CD14-positive monocyte (primary cell): Measurements from ENCODE around the gene CFD. TPM values are rescaled to one million over a fixed set of nuclear protein-coding genes. Genes with fewer than 3 reads are reported as not detected.
A peak's percentile ranks its signal among the peaks of the same experiment; 100 is the strongest.
"Not testable (repeated sequence)": the region's sequence is repeated elsewhere in the genome, so short reads cannot be mapped to it uniquely, and the experiment has no call there.

Source experiments
- DNase-seq, 3 donors: peaks; one replicate each; pipeline ENCODE4 v3.0.0-alpha.2; 2011 to 2022
- H2AFZ ChIP-seq: 2 replicates; pipeline ENCODE4 v1.6.0; 2012; ENCODE audit warnings: mild to moderate bottlenecking, low read depth, low read length, inconsistent platforms; ENCODE audit not compliant: insufficient read depth, poor library complexity, severe bottlenecking
- H3K27ac ChIP-seq, 2 donors: 1 replicate in 1 of 2; 2 replicates in 1 of 2; pipeline ENCODE4 v1.5.1; 2012 to 2013; ENCODE audit warnings: low read length in 2 of 2, control low read depth in 1 of 2, inconsistent platforms in 1 of 2, low read depth in 1 of 2, mild to moderate bottlenecking in 1 of 2
- H3K27me3 ChIP-seq, 2 donors: one replicate each; pipeline versions ENCODE4 v1.6.0 to v1.6.1; 2011 to 2013; ENCODE audit warnings: low read length in 2 of 2; ENCODE audit not compliant: control insufficient read depth in 2 of 2, insufficient read depth in 2 of 2
- H3K36me3 ChIP-seq, 2 donors: replicated peaks in 1 of 2; 1 replicate in 1 of 2; 2 replicates in 1 of 2; pipeline versions ENCODE4 v1.5.1 to v1.6.1; 2012 to 2013; ENCODE audit warnings: low read length in 2 of 2, control low read depth in 1 of 2, inconsistent platforms in 1 of 2, mild to moderate bottlenecking in 1 of 2; ENCODE audit not compliant: insufficient read depth in 2 of 2, control insufficient read depth in 1 of 2
- H3K4me1 ChIP-seq, 2 donors: 1 replicate in 1 of 2; 2 replicates in 1 of 2; pipeline versions ENCODE4 v1.5.1 to v1.6.1; 2012 to 2013; ENCODE audit warnings: low read length in 2 of 2, control low read depth in 1 of 2, inconsistent platforms in 1 of 2, mild to moderate bottlenecking in 1 of 2, moderate library complexity in 1 of 2; ENCODE audit not compliant: insufficient read depth in 2 of 2, control insufficient read depth in 1 of 2
- H3K4me2 ChIP-seq: replicated peaks from 2 replicates; pipeline ENCODE3; 2012; ENCODE audit warnings: low read length, moderate library complexity, mild to moderate bottlenecking; ENCODE audit not compliant: poor library complexity, severe bottlenecking; ENCODE audit errors: extremely low read depth
- H3K4me3 ChIP-seq, 3 experiments: fragments of 200-600 bp in 1 of 3; sonication (generic) in 1 of 3; replicated peaks in 1 of 3; 1 replicate in 2 of 3; 2 replicates in 1 of 3; pipeline ENCODE4 v1.5.1; 2011 to 2013; ENCODE audit warnings: low read length in 3 of 3, mild to moderate bottlenecking in 3 of 3, control low read depth in 2 of 3, low read depth in 2 of 3, inconsistent platforms in 1 of 3, moderate library complexity in 1 of 3
- H3K79me2 ChIP-seq: 2 replicates; pipeline ENCODE4 v1.6.0; 2012; ENCODE audit warnings: mild to moderate bottlenecking, control low read depth, inconsistent platforms, low read length, moderate library complexity; ENCODE audit not compliant: insufficient read depth
- H3K9ac ChIP-seq: 2 replicates; pipeline ENCODE4 v1.6.0; 2017; ENCODE audit warnings: low read length, mild to moderate bottlenecking; ENCODE audit not compliant: insufficient read depth, poor library complexity, severe bottlenecking
- H3K9me3 ChIP-seq, 2 donors: replicated peaks in 1 of 2; 1 replicate in 1 of 2; 2 replicates in 1 of 2; pipeline versions ENCODE4 v1.5.1 to v1.6.1; 2012 to 2013; ENCODE audit warnings: low read length in 2 of 2, control low read depth in 1 of 2; ENCODE audit not compliant: control insufficient read depth in 1 of 2, insufficient read depth in 1 of 2
- H4K20me1 ChIP-seq: 2 replicates; pipeline ENCODE4 v1.6.0; 2012; ENCODE audit warnings: mild to moderate bottlenecking, low read length, control low read depth, moderate library complexity; ENCODE audit not compliant: insufficient read depth
- H3K27ac Mint-ChIP-seq, 7 donors: one replicate each; pipeline ENCODE4 v1.8.0; 2020; ENCODE audit warnings: mild to moderate bottlenecking in 7 of 7, mixed read lengths in 7 of 7, moderate library complexity in 6 of 7, inconsistent platforms in 2 of 7
- H3K27me3 Mint-ChIP-seq, 3 donors: one replicate each; pipeline ENCODE4 v1.8.0; 2021 to 2022; ENCODE audit warnings: low read depth in 3 of 3, mild to moderate bottlenecking in 3 of 3, mixed read lengths in 3 of 3, moderate library complexity in 3 of 3, inconsistent platforms in 1 of 3
- H3K36me3 Mint-ChIP-seq, 2 donors: one replicate each; pipeline ENCODE4 v1.8.0; 2020; ENCODE audit warnings: mixed read lengths in 2 of 2, inconsistent platforms in 1 of 2, mild to moderate bottlenecking in 1 of 2
- H3K4me1 Mint-ChIP-seq: one replicate; pipeline ENCODE4 v1.8.0; 2020; ENCODE audit warnings: mild to moderate bottlenecking, mixed read lengths
- H3K4me3 Mint-ChIP-seq, 2 donors: one replicate each; pipeline ENCODE4 v1.8.0; 2020; ENCODE audit warnings: mild to moderate bottlenecking in 2 of 2, mixed read lengths in 2 of 2, moderate library complexity in 1 of 2
- H3K9me3 Mint-ChIP-seq, 7 donors: one replicate each; pipeline ENCODE4 v1.8.0; 2020 to 2022; ENCODE audit warnings: mixed read lengths in 7 of 7, mild to moderate bottlenecking in 6 of 7, moderate library complexity in 6 of 7, inconsistent platforms in 2 of 7
- WGBS: methylation state at CpG from one replicate; pipeline ENCODE4 v1.1.5; 2013; ENCODE audit warnings: missing lambda C conversion rate; ENCODE audit not compliant: insufficient coverage; 5-methylcytosine and 5-hydroxymethylcytosine counted together
- intact Hi-C, 2 donors: fragments of 100-400 bp; cut with micrococcal nuclease; formaldehyde crosslinking; loops; one replicate each; pipeline versions ENCODE4 v1.15.0 to v1.15.1; 2023
- polyA plus RNA-seq, 3 donors: library from polyadenylated mRNA; depleted of rRNA in 1 of 3; unstranded in 2 of 3; stranded (reverse) in 1 of 3; fragments of 300-500 nt in 2 of 3; fragments of >200 nt in 1 of 3; fragmentation: Illumina TruSeq in 2 of 3; gene quantifications; 1 replicate in 2 of 3; 2 replicates in 1 of 3; pipeline ENCODE4 v1.2.3, GENCODE V29; 2012 to 2021
- TF ChIP-seq, protein P1 (sequence below): fragments of 200-600 bp; IDR thresholded peaks from one replicate; pipeline ENCODE4 v1.8.0; 2022; ENCODE audit warnings: antibody characterized with exemption, mild to moderate bottlenecking

CFD gene
- polyA plus RNA-seq, 3 donors = 272 to 862 (median 654) TPM

DNA sequence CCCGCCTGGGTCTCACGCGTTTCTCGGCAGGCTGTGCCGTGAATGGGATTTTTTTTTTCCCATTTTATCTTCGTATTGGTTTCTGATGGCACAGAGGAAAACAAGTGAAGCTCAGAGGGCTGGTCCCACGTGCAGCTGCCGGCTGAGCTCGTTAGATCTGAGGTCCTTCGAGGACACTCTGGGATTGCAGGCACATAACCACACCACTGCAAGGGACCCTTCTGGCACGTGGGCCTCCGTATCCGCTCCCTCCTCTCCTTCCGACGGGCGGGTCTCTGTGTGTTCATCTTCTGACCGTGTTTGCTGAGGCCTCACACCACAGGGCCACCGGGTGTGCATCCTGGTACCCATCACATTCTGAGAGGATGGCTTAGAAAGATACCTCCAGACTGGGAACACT lies 16.6 kb downstream of the CFD start:
- 96% methylated on average over 14 of the region's 18 CpGs for WGBS
- Histone ChIP-seq H3K27me3 (no peaks in the 10 kb centered on the region), H3K27ac (no peak overlapping the region), H3K9ac (no peak overlapping the region), H4K20me1 (peaks cover 3% of the 10 kb centered on the region), H3K79me2 (no peaks in the 10 kb centered on the region), H3K4me3 (no peak overlapping the region), H3K9me3 (no peaks in the 10 kb centered on the region), H2AFZ (no peak overlapping the region), H3K36me3 (peaks cover 15 to 23% of the 10 kb centered on the region in 2 donors), H3K4me2 (no peak overlapping the region), H3K4me1 (peaks cover 8 to 10% of the 10 kb centered on the region in 2 donors)
- intact Hi-C loops = no loop called here
- Mint-ChIP-seq H3K27me3 (no peaks in the 10 kb centered on the region), H3K9me3 (peaks cover 0 to under 1% (median 0%) of the 10 kb centered on the region in 7 donors), H3K4me1 (peaks cover 5% of the 10 kb centered on the region), H3K27ac (peak overlapping the region in 1 of 7 donors; percentile 33), H3K36me3 (peaks cover 29 to 64% of the 10 kb centered on the region in 2 donors), H3K4me3 (no peak overlapping the region)
- DNase-seq = no peak
- TF ChIP-seq, protein P1, sequence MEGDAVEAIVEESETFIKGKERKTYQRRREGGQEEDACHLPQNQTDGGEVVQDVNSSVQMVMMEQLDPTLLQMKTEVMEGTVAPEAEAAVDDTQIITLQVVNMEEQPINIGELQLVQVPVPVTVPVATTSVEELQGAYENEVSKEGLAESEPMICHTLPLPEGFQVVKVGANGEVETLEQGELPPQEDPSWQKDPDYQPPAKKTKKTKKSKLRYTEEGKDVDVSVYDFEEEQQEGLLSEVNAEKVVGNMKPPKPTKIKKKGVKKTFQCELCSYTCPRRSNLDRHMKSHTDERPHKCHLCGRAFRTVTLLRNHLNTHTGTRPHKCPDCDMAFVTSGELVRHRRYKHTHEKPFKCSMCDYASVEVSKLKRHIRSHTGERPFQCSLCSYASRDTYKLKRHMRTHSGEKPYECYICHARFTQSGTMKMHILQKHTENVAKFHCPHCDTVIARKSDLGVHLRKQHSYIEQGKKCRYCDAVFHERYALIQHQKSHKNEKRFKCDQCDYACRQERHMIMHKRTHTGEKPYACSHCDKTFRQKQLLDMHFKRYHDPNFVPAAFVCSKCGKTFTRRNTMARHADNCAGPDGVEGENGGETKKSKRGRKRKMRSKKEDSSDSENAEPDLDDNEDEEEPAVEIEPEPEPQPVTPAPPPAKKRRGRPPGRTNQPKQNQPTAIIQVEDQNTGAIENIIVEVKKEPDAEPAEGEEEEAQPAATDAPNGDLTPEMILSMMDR = no peak

DNA sequence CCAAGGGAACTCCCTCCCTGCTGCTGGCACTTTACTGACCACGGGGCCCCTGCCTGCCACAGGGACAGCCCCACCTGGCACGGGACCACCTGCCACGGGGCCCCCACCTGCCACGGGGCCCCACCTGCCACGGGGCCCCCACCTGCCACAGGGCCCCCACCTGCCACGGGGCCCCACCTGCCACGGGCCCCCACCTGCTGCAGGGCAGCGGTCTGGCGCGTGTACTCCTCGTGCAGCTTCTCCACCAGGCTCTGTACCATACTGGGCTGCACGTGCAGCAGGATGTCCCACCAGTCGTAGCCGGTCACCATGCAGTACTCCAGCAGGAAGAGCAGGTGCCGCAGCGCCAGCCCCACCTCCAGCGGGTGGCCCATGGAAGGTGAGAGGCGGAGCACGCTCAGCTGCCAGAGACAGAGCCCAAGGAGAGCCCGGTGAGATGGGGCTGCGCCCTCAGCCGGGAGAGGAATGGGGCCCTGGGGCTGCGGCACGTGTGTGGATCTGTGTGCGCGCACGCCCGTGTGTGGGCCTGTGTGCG lies 17.4 kb downstream of the CFD start:
- Histone ChIP-seq H3K4me1 (peaks cover 7 to 9% of the 10 kb centered on the region in 2 donors), H3K27me3 (no peaks in the 10 kb centered on the region), H3K36me3 (peaks cover 22 to 27% of the 10 kb centered on the region in 2 donors), H3K79me2 (no peaks in the 10 kb centered on the region), H3K4me3 (no peak overlapping the region), H3K9ac (no peak overlapping the region), H4K20me1 (no peaks in the 10 kb centered on the region), H2AFZ (no peak overlapping the region), H3K9me3 (no peaks in the 10 kb centered on the region), H3K4me2 (no peak overlapping the region), H3K27ac (no peak overlapping the region)
- DNase-seq = no peak
- H3K9me3 Mint-ChIP-seq = peaks cover 0 to 3% (median 0%) of the 10 kb centered on the region in 7 donors
- intact Hi-C loops = no loop called here
- peaks cover 5% of the 10 kb centered on the region for H3K4me1 Mint-ChIP-seq
- TF ChIP-seq, protein P1 = no peak
- H3K4me3 Mint-ChIP-seq = no peak overlapping the region
- H3K36me3 Mint-ChIP-seq = peaks cover 34 to 68% of the 10 kb centered on the region in 2 donors
- H3K27ac Mint-ChIP-seq = no peak overlapping the region
- no peaks in the 10 kb centered on the region for H3K27me3 Mint-ChIP-seq
- 96% methylated on average over 23 of the region's 29 CpGs for WGBS

DNA sequence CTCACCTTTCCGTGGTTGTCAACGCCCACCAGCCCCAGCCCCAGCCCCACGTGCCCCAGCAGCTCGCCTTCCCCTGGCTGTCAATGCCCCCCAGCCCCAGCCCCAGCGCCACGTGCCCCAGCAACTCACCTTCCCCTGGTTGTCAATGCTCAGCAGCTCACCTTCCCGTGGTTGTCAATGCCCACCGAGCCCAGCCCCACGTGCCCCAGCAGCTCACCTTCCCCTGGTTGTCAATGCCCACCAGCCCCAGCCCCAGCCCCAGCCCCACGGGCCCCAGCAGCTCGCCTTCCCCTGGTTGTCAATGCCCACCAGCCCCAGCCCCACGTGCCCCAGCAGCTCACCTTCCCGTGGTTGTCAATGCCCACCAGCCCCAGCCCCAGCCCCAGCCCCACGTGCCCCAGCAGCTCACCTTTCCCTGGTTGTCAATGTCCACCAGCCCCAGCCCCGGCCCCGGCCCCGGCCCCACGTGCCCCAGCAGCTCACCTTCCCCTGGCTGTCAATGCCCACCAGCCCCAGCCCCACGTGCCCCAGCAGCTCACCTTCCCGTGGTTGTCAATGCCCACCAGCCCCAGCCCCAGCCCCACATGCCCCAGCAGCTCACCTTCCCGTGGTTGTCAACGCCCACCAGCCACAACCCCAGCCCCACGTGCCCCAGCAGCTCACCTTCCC lies 18.7 kb downstream of the CFD start:
- H3K79me2 ChIP-seq, H3K4me3 ChIP-seq, DNase-seq, H2AFZ ChIP-seq, H3K27ac Mint-ChIP-seq, H3K27me3 Mint-ChIP-seq, intact Hi-C loops, H3K4me1 Mint-ChIP-seq, H3K4me1 ChIP-seq, H3K4me3 Mint-ChIP-seq, H3K9me3 Mint-ChIP-seq, H3K27me3 ChIP-seq, H4K20me1 ChIP-seq, H3K9ac ChIP-seq, H3K9me3 ChIP-seq, H3K27ac ChIP-seq, H3K4me2 ChIP-seq: not testable (repeated sequence)
- H3K36me3 Mint-ChIP-seq = peaks cover 44 to 81% of the 10 kb centered on the region in 2 donors
- 87% methylated on average over 9 of the region's 23 CpGs for WGBS
- peaks cover 35 to 40% of the 10 kb centered on the region in 2 donors for H3K36me3 ChIP-seq
